Psoas muscle (tissue), 8 donors: ENCODE data around the gene RFESD. TPM values are rescaled to one million over a fixed set of nuclear protein-coding genes. Genes with fewer than 3 reads are reported as not detected.

Source experiments
- ATAC-seq, 4 donors: fragments of 200-7000 bp; cut with Tn5 transposase; one replicate each; pipeline ENCODE4 v1.9.1; 2020; ENCODE audit warnings: moderate library complexity in 3 of 4, mild to moderate bottlenecking in 2 of 4
- DNase-seq, 2 donors: peaks; one replicate each; pipeline ENCODE4 v3.0.0-alpha.2; 2020
- H3K27ac ChIP-seq: fragments of 200-600 bp; one replicate; pipeline ENCODE4 v1.8.0; 2022
- H3K27me3 ChIP-seq, 3 donors: fragments of 200-600 bp in 1 of 3; one replicate each; pipeline versions ENCODE4 v1.6.1 to v1.8.0; 2013 to 2022; ENCODE audit warnings: low read length in 2 of 3, mild to moderate bottlenecking in 2 of 3, moderate library complexity in 1 of 3; ENCODE audit not compliant: insufficient read depth in 3 of 3
- H3K36me3 ChIP-seq, 2 donors: fragments of 200-600 bp in 1 of 2; one replicate each; pipeline versions ENCODE4 v1.6.1 to v1.8.0; 2013 to 2022; ENCODE audit warnings: low read depth in 1 of 2, mild to moderate bottlenecking in 1 of 2, moderate library complexity in 1 of 2; ENCODE audit not compliant: insufficient read depth in 1 of 2
- H3K4me1 ChIP-seq: fragments of 200-600 bp; one replicate; pipeline ENCODE4 v1.8.0; 2022
- H3K4me3 ChIP-seq: fragments of 200-600 bp; one replicate; pipeline ENCODE4 v1.8.0; 2022; ENCODE audit warnings: mild to moderate bottlenecking
- H3K9me3 ChIP-seq: fragments of 200-600 bp; one replicate; pipeline ENCODE4 v1.8.0; 2022
- CTCF ChIP-seq: fragments of 200-600 bp; IDR thresholded peaks from one replicate; pipeline ENCODE4 v1.8.0; 2022; ENCODE audit warnings: antibody characterized with exemption
- WGBS, 3 donors: extraction: QIAGEN DNeasy Blood & Tissue Kit; methylation state at CpG; one replicate each; pipeline versions ENCODE4 v1.1.6 to v1.1.7; 2013; 5-methylcytosine and 5-hydroxymethylcytosine counted together
- intact Hi-C, 2 donors: fragments of 100-400 bp; cut with DNase I; formaldehyde crosslinking; loops; one replicate each; pipeline versions ENCODE4 v1.11.0 to v1.14.2; 2022
- long read RNA-seq, 2 donors: library from polyadenylated mRNA; unstranded; transcript quantifications; one replicate each; pipeline ENCODE4 v2.0.0, GENCODE V29; 2021
- polyA plus RNA-seq, 3 donors: library from polyadenylated mRNA; stranded (reverse); fragments of 200-250 nt; gene quantifications; one replicate each; pipeline ENCODE4 v1.2.3, GENCODE V29; 2013
- total RNA-seq, 4 donors: library from RNA; stranded (reverse); fragmentation: NEBNext Ultra II Directional in 2 of 4; extraction: Animal tissue kit (Norgen Biotek cat#: 25700) in 2 of 4; gene quantifications; one replicate each; pipeline versions ENCODE4 v1.2.1 to v1.2.4, GENCODE V29; 2021 to 2023
- donor health status: healthy with polysubstance abuse.
- donor health status: DM: no; HTN: no; CAD: no; lungs with moderate emphysema.
- donor health status: Bipolar disorder and iron deficiency.
- donor health status: healthy.
- donor health status: DM: yes; HTN: yes; CAD: no.
- donor health status: DM: no; HTN: no; CAD: no.
- donor health status: DM: no; HTN: no; CAD: no.
- donor health status: DM: yes; HTN: yes; CAD: no.

The RFESD gene
- total RNA-seq (1 to 10 TPM; 3.2 to 3.9 (median 3.7) TPM), polyA plus RNA-seq (1 to 10 TPM; 4.0 to 6.0 (median 4.7) TPM)
- long read RNA-seq, donor 1, partial matches to known transcripts, result 0 of 4 reads
- long read RNA-seq, donor 1, other reads (novel, unspliced or antisense), result 1 of 4 reads
- long read RNA-seq, donor 2, partial matches to known transcripts, result 0 of 2 reads
- long read RNA-seq, donor 2, other reads (novel, unspliced or antisense), result 0 of 2 reads

DNA sequence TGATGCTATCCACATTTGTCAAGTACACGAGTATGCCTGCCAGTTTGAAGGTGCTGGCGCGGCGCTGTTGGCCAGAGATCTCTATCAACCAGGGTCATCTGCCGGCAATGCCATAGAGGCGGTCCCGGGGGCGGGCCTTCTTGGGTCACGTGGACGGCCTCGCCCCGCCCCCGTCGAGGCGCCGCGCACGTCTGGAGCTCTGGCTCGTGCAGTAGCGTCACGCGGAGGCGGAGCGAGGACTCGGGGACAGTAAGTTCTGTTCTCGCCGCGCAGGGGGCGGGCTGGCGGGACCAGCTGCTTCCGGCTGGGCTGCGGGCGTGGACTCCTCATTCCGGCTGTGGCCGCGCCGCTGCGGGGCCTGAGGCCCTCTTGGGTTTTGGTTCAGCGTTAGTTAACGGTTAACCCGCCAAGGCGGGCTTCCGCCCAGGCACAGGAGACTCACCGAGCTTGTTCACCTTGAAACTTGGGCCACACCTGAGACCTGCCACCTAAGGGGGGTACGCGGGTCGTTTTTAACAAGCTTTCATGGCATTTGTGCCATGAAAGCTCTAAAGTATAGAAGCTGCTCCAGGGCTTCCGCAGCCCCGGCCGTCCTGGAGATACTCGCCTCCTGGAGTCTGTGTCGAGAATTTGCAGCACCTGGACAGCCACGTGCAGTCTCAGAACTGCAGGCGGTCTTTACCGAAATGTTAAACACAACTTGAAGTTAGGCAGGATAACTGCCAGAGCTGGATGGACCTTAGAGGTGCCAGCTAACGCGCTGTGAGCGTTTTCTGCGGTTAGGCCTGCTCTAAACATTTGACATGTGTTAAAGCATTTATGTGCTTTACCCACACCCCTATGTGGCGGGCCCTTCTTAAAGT, at the start of gene RFESD:
Gene RFESD, plus strand, starts transcription at position 209 of the 863 bp plus-strand sequence. CDS start 5,495 bp downstream, outside the sequence.
- no peaks in the 10 kb centered on the region for H3K9me3 ChIP-seq
- 0 to 1% (median 0%) methylated on average over 59 to 60 of the region's 60 CpGs for whole genome bisulfite sequencing, 3 donors
- H3K27me3 ChIP-seq, result no peaks in the 10 kb centered on the region
- DNase-seq (peak; percentile 100), ATAC-seq (peak; percentile 95 to 97 (median 96))
- no peaks in the 10 kb centered on the region for H3K36me3 ChIP-seq
- intact Hi-C loops, result loop anchor here (5.0 to 10.0 kb wide), 5 partner anchors 86 to 958 kb away; partner anchors contain the start of gene RHOBTB3 (in 1 of the 2)
- H3K4me3 ChIP-seq, result peak within 1 kb of the TSS; percentile 71
- no peak for TF ChIP-seq CTCF
- H3K4me1 ChIP-seq, result peaks cover 6% of the 10 kb centered on the region
- peak within 1 kb of the TSS; percentile 97 for H3K27ac ChIP-seq

GRCh38 chr5:95599252-95599651, 47.3 kb upstream of the RFESD start:
- no peak overlapping the region for H3K4me3 ChIP-seq
- peaks cover 0 to 14% of the 10 kb centered on the region in 2 donors for H3K36me3 ChIP-seq
- H3K27me3 ChIP-seq, result no peaks in the 10 kb centered on the region
- H3K9me3 ChIP-seq, result no peaks in the 10 kb centered on the region
- no peak overlapping the region for H3K27ac ChIP-seq
- intact Hi-C loops, result no loop called here
- DNase-seq, result no peak
- TF ChIP-seq CTCF, result no peak
- WGBS, 3 donors, result 78 to 100% (median 83%) methylated on average over 1 of the region's 1 CpG
- no peak for ATAC-seq
- H3K4me1 ChIP-seq, result peaks cover 6% of the 10 kb centered on the region

GRCh38 chr5:95600557-95600956, 46.0 kb upstream of the RFESD start:
- Histone ChIP-seq H3K27ac (no peak overlapping the region), H3K36me3 (peaks cover 0 to 14% of the 10 kb centered on the region in 2 donors), H3K9me3 (no peaks in the 10 kb centered on the region), H3K4me1 (peaks cover 6% of the 10 kb centered on the region), H3K4me3 (no peak overlapping the region), H3K27me3 (no peaks in the 10 kb centered on the region)
- DNase-seq (no peak), ATAC-seq (no peak)
- no peak for TF ChIP-seq CTCF
- 87 to 92% (median 89%) methylated on average over 1 of the region's 1 CpG for WGBS, 3 donors
- intact Hi-C loops, result no loop called here

GRCh38 chr5:95605786-95606185, 40.8 kb upstream of the RFESD start:
- DNase-seq (no peak), ATAC-seq (no peak)
- H3K27ac ChIP-seq, result no peak overlapping the region
- no peaks in the 10 kb centered on the region for H3K27me3 ChIP-seq
- no peaks in the 10 kb centered on the region for H3K9me3 ChIP-seq
- WGBS, 3 donors, result 96 to 99% (median 99%) methylated on average over 5 of the region's 5 CpGs
- intact Hi-C loops, result no loop called here
- H3K4me1 ChIP-seq, result no peaks in the 10 kb centered on the region
- no peak for TF ChIP-seq CTCF
- H3K36me3 ChIP-seq, result peaks cover 0 to 13% of the 10 kb centered on the region in 2 donors
- H3K4me3 ChIP-seq, result no peak overlapping the region
